Smooth muscle cell (in vitro differentiated cells): ENCODE data around the gene KLHL14. TPM values are rescaled to one million over a fixed set of nuclear protein-coding genes. Genes with fewer than 3 reads are reported as not detected.

Source experiments
- DNase-seq: peaks from one replicate; lab custom pipeline; 2025; ENCODE audit not compliant: unreplicated experiment; lab: John Stamatoyannopoulos, UW
- H2AFZ ChIP-seq: fragments of 200-600 bp; sonication (generic); 2 replicates; pipeline ENCODE4 v1.6.0; 2016; ENCODE audit warnings: antibody characterized with exemption, low read depth, mild to moderate bottlenecking
- H3F3A ChIP-seq: fragments of 200-600 bp; sonication (generic); 2 replicates; pipeline ENCODE4 v1.6.0; 2017; ENCODE audit warnings: antibody characterized with exemption, low read depth
- H3K27ac ChIP-seq: fragments of 200-600 bp; sonication (generic); 2 replicates; pipeline ENCODE4 v1.5.1; 2016; ENCODE audit warnings: low read depth, mild to moderate bottlenecking
- H3K27me3 ChIP-seq: fragments of 200-600 bp; sonication (generic); 2 replicates; pipeline ENCODE4 v1.6.1; 2016; ENCODE audit warnings: low read depth, mild to moderate bottlenecking
- H3K36me3 ChIP-seq: fragments of 200-600 bp; sonication (generic); 2 replicates; pipeline ENCODE4 v1.5.1; 2016; ENCODE audit warnings: low read depth
- H3K4me1 ChIP-seq: fragments of 200-600 bp; sonication (generic); 2 replicates; pipeline ENCODE4 v1.5.1; 2016; ENCODE audit warnings: low read depth
- H3K4me2 ChIP-seq: fragments of 200-600 bp; sonication (generic); 2 replicates; pipeline ENCODE4 v1.6.0; 2016; ENCODE audit warnings: mild to moderate bottlenecking
- H3K4me3 ChIP-seq: fragments of 200-600 bp; sonication (generic); 2 replicates; pipeline ENCODE4 v1.5.1; 2016; ENCODE audit warnings: mild to moderate bottlenecking
- H3K79me2 ChIP-seq: fragments of 200-600 bp; sonication (generic); 2 replicates; pipeline ENCODE4 v1.6.0; 2016; ENCODE audit warnings: low read depth, mild to moderate bottlenecking
- H3K9ac ChIP-seq: fragments of 200-600 bp; sonication (generic); 2 replicates; pipeline ENCODE4 v1.6.0; 2016; ENCODE audit warnings: low read depth
- H3K9me3 ChIP-seq: fragments of 200-600 bp; sonication (generic); replicated peaks from 2 replicates; pipeline ENCODE4 v1.5.1; 2016; ENCODE audit warnings: low read depth
- H4K20me1 ChIP-seq: fragments of 200-600 bp; sonication (generic); 2 replicates; pipeline ENCODE4 v1.6.0; 2016; ENCODE audit warnings: low read depth
- CTCF ChIP-seq: fragments of 200-600 bp; sonication (generic); IDR thresholded peaks from 2 replicates; pipeline ENCODE4 v1.5.1; 2017; ENCODE audit warnings: borderline replicate concordance, mild to moderate bottlenecking, antibody characterized with exemption; ENCODE audit not compliant: insufficient read depth, poor library complexity, severe bottlenecking
- whole genome bisulfite sequencing: methylation state at CpG from one replicate; pipeline ENCODE4 v1.1.7; 2016; ENCODE audit warnings: low lambda C conversion rate; 5-methylcytosine and 5-hydroxymethylcytosine counted together
- polyA plus RNA-seq: library from polyadenylated mRNA; unstranded; fragments of >200 nt; fragmentation: Nextera tagmentation; extraction: Ambion mirVana; gene quantifications from 2 replicates; pipeline ENCODE4 v1.2.1, GENCODE V29; 2016
- total RNA-seq: library from RNA; depleted of rRNA; stranded (reverse); fragments of >200 nt; gene quantifications from 2 replicates; pipeline ENCODE4 v1.2.3, GENCODE V29; 2014

The KLHL14 gene
- total and polyA plus RNA-seq, 2 experiments from 2014 or later = not detected

GRCh38 chr18:32698153-32698552 lies 74.7 kb downstream of the KLHL14 start:
- no peak overlapping the region for H3K4me2 ChIP-seq
- H3K36me3 ChIP-seq = no peaks in the 10 kb centered on the region
- H3K4me3 ChIP-seq = no peak overlapping the region
- H3K4me1 ChIP-seq = no peaks in the 10 kb centered on the region
- H4K20me1 ChIP-seq = no peaks in the 10 kb centered on the region
- no peak overlapping the region for H3K27ac ChIP-seq
- DNase-seq = no peak
- no peak overlapping the region for H2AFZ ChIP-seq
- no peaks in the 10 kb centered on the region for H3F3A ChIP-seq
- no peak overlapping the region for H3K9ac ChIP-seq
- H3K27me3 ChIP-seq = peaks cover 44% of the 10 kb centered on the region
- H3K79me2 ChIP-seq = no peaks in the 10 kb centered on the region
- H3K9me3 ChIP-seq = no peaks in the 10 kb centered on the region
- no peak for TF ChIP-seq CTCF
- WGBS = 73% methylated on average over 3 of the region's 3 CpGs

GRCh38 chr18:32696376-32696775 lies 76.4 kb downstream of the KLHL14 start:
- H3K4me2 ChIP-seq = no peak overlapping the region
- 83% methylated on average over 3 of the region's 3 CpGs for WGBS

GRCh38 chr18:32695534-32695933 lies 77.3 kb downstream of the KLHL14 start:
- Histone ChIP-seq H3K27ac (no peak overlapping the region), H3K4me3 (no peak overlapping the region), H3K36me3 (no peaks in the 10 kb centered on the region), H3K9me3 (no peaks in the 10 kb centered on the region), H3K4me2 (no peak overlapping the region), H2AFZ (no peak overlapping the region), H3K27me3 (peaks cover 29% of the 10 kb centered on the region), H3K79me2 (no peaks in the 10 kb centered on the region), H4K20me1 (no peaks in the 10 kb centered on the region), H3K9ac (no peak overlapping the region), H3F3A (no peaks in the 10 kb centered on the region), H3K4me1 (no peaks in the 10 kb centered on the region)
- WGBS = 93% methylated on average over 3 of the region's 3 CpGs
- no peak for TF ChIP-seq CTCF
- DNase-seq = no peak

More at GRCh38 chr18:32696376-32696775, 76.4 kb downstream of the KLHL14 start:
- no peak overlapping the region for H2AFZ ChIP-seq
- H4K20me1 ChIP-seq = no peaks in the 10 kb centered on the region
- no peak overlapping the region for H3K27ac ChIP-seq
- DNase-seq = no peak
- no peak overlapping the region for H3K9ac ChIP-seq
- no peaks in the 10 kb centered on the region for H3F3A ChIP-seq
- TF ChIP-seq CTCF = no peak
- no peaks in the 10 kb centered on the region for H3K36me3 ChIP-seq
- H3K4me1 ChIP-seq = no peaks in the 10 kb centered on the region
- H3K27me3 ChIP-seq = peaks cover 34% of the 10 kb centered on the region
- no peaks in the 10 kb centered on the region for H3K9me3 ChIP-seq
- H3K79me2 ChIP-seq = no peaks in the 10 kb centered on the region
- H3K4me3 ChIP-seq = no peak overlapping the region

- WGBS = 100% methylated on average over 1 of the region's 1 CpG
- Histone ChIP-seq H3K9me3 (no peaks in the 10 kb centered on the region), H3K9ac (no peak overlapping the region), H3K4me3 (no peak overlapping the region), H4K20me1 (no peaks in the 10 kb centered on the region), H3K79me2 (no peaks in the 10 kb centered on the region), H3K27me3 (peaks cover 35% of the 10 kb centered on the region), H3F3A (no peaks in the 10 kb centered on the region), H3K36me3 (no peaks in the 10 kb centered on the region), H3K4me1 (no peaks in the 10 kb centered on the region), H3K4me2 (no peak overlapping the region), H2AFZ (no peak overlapping the region), H3K27ac (no peak overlapping the region)
- TF ChIP-seq CTCF = no peak
- DNase-seq = no peak
Measured at GRCh38 chr18:32688821-32689220, 84.0 kb downstream of the KLHL14 start.
